OCI-LY1 (cell line): ENCODE results near the gene APOBEC2.
A peak's percentile ranks its signal among the peaks of the same experiment; 100 is the strongest.

ENCODE experiments used
- H2AFZ ChIP-seq: fragments of 200-600 bp; sonication (generic), shearing (Covaris generic); 2 replicates; pipeline ENCODE4 v1.6.0; 2014; ENCODE audit warnings: antibody characterized with exemption, mild to moderate bottlenecking, low read length
- H3F3A ChIP-seq: fragments of 200-600 bp; sonication (generic), shearing (Covaris generic); 2 replicates; pipeline ENCODE4 v1.6.0; 2014; ENCODE audit warnings: mild to moderate bottlenecking, antibody characterized with exemption, low read length, moderate library complexity; ENCODE audit not compliant: insufficient read depth
- H3K27ac ChIP-seq: fragments of 200-600 bp; sonication (generic); 2 replicates; pipeline ENCODE4 v1.5.1; 2014; ENCODE audit warnings: low read length, mixed run types, mild to moderate bottlenecking, low read depth; ENCODE audit not compliant: poor library complexity, severe bottlenecking
- H3K27me3 ChIP-seq: fragments of 200-600 bp; sonication (generic); 2 replicates; pipeline ENCODE4 v1.6.0; 2014; ENCODE audit warnings: antibody characterized with exemption, mild to moderate bottlenecking, low read length, moderate library complexity; ENCODE audit not compliant: insufficient read depth
- H3K36me3 ChIP-seq: fragments of 200-600 bp; sonication (generic); 2 replicates; pipeline ENCODE4 v1.6.1; 2014; ENCODE audit warnings: mild to moderate bottlenecking, antibody characterized with exemption, low read length, moderate library complexity, mixed read lengths; ENCODE audit not compliant: insufficient read depth
- H3K4me1 ChIP-seq: fragments of 200-600 bp; sonication (generic); 2 replicates; pipeline ENCODE4 v1.5.1; 2014; ENCODE audit warnings: mild to moderate bottlenecking, low read length, moderate library complexity; ENCODE audit not compliant: insufficient read depth, severe bottlenecking
- H3K4me2 ChIP-seq: fragments of 200-600 bp; sonication (generic), shearing (Covaris generic); 2 replicates; pipeline ENCODE4 v1.6.1; 2014; ENCODE audit warnings: low read length
- H3K4me3 ChIP-seq: fragments of 200-600 bp; sonication (generic); 2 replicates; pipeline ENCODE4 v1.5.1; 2014; ENCODE audit warnings: low read length, low read depth, mild to moderate bottlenecking, mixed read lengths; ENCODE audit not compliant: poor library complexity, severe bottlenecking
- H3K79me2 ChIP-seq: fragments of 200-600 bp; shearing (Covaris generic); 2 replicates; pipeline ENCODE4 v1.6.1; 2016; ENCODE audit warnings: mixed run types, low read length, mixed read lengths; ENCODE audit not compliant: insufficient read depth
- H3K9ac ChIP-seq: fragments of 200-600 bp; sonication (generic), shearing (Covaris generic); 2 replicates; pipeline ENCODE4 v1.6.1; 2014; ENCODE audit warnings: mild to moderate bottlenecking, low read length, mixed read lengths
- H3K9me2 ChIP-seq: fragments of 200-600 bp; sonication (generic), shearing (Covaris generic); 2 replicates; pipeline ENCODE4 v1.6.1; 2014; ENCODE audit warnings: low read depth, mild to moderate bottlenecking, low read length, mixed read lengths
- H3K9me3 ChIP-seq: fragments of 200-600 bp; shearing (Covaris generic); 2 replicates; pipeline ENCODE4 v1.6.1; 2014; ENCODE audit warnings: low read length, mixed read lengths
- H4K20me1 ChIP-seq: fragments of 200-600 bp; sonication (generic), shearing (Covaris generic); 2 replicates; pipeline ENCODE4 v1.6.0; 2016; ENCODE audit warnings: mild to moderate bottlenecking, low read length; ENCODE audit not compliant: insufficient read depth
- EZH2 ChIP-seq: fragments of 200-600 bp; sonication (generic), shearing (Covaris generic); IDR thresholded peaks from 2 replicates; pipeline ENCODE4 v1.8.0; 2017; ENCODE audit warnings: borderline replicate concordance, mixed run types, mild to moderate bottlenecking, antibody characterized with exemption, low read length, moderate library complexity, mixed read lengths
- TF ChIP-seq, protein P1 (sequence below): fragments of 200-600 bp; sonication (generic), shearing (Covaris generic); IDR thresholded peaks from 2 replicates; pipeline ENCODE4 v1.5.1; 2017; ENCODE audit warnings: mild to moderate bottlenecking, antibody characterized with exemption, low read length, moderate library complexity, mixed read lengths

The APOBEC2 gene

DNA sequence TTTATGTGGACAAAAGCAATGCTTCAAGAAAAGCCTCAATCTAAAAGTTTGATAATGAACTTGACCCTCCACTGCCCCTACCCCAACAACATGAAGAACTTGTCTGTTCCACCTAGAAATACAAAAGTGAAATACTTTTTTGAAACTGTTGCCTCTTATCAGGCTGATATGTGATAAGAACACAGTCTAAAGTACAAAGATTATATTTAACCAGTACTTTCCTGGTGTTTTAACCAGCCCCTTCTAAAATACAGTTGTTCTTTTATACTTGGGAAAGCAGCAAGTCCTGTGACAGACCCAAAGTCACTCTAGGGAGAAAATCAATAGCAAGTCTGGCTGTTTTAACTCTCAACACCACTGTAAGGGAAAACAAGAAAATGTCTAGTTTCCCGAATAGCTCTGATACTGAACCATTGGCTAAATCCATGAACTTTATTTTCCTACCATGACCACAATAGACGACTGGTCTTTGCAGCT, 12.6 kb downstream of the APOBEC2 start:
- TF ChIP-seq, protein P1, sequence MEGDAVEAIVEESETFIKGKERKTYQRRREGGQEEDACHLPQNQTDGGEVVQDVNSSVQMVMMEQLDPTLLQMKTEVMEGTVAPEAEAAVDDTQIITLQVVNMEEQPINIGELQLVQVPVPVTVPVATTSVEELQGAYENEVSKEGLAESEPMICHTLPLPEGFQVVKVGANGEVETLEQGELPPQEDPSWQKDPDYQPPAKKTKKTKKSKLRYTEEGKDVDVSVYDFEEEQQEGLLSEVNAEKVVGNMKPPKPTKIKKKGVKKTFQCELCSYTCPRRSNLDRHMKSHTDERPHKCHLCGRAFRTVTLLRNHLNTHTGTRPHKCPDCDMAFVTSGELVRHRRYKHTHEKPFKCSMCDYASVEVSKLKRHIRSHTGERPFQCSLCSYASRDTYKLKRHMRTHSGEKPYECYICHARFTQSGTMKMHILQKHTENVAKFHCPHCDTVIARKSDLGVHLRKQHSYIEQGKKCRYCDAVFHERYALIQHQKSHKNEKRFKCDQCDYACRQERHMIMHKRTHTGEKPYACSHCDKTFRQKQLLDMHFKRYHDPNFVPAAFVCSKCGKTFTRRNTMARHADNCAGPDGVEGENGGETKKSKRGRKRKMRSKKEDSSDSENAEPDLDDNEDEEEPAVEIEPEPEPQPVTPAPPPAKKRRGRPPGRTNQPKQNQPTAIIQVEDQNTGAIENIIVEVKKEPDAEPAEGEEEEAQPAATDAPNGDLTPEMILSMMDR: no peak
- TF ChIP-seq EZH2: no peak
- Histone ChIP-seq H3K79me2 (no peaks in the 10 kb centered on the region), H4K20me1 (no peaks in the 10 kb centered on the region), H3K27me3 (no peaks in the 10 kb centered on the region), H3F3A (no peaks in the 10 kb centered on the region), H3K27ac (no peak overlapping the region), H3K4me2 (no peak overlapping the region), H3K36me3 (peaks cover 34% of the 10 kb centered on the region), H3K9me2 (no peaks in the 10 kb centered on the region), H3K4me1 (peaks cover 1% of the 10 kb centered on the region), H3K9me3 (no peaks in the 10 kb centered on the region), H2AFZ (no peak overlapping the region), H3K4me3 (no peak overlapping the region), H3K9ac (no peak overlapping the region)

DNA sequence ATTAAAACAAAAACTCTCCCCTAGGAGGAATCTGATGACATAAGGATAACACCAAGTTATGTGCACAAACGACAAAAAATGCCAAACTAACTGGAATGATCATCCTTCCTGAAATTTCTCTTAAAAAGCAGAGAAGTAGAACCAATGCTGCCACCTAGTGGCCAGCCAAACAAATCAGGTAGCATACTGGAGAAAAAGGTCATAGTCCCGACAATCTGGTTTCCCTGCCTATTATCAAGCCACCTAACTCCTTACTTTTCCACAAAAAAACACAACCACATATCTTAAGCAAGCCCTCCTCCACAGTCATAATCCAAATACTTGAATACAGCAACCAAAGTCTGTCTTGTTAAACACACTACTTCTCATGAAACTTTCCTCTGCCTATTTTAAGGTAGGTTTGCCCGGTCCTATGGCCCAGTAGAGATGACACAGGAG, 13.9 kb downstream of the APOBEC2 start:
- no peaks in the 10 kb centered on the region for H3K9me2 ChIP-seq
- H3K9me3 ChIP-seq: no peaks in the 10 kb centered on the region
- H3K4me2 ChIP-seq: no peak overlapping the region
- H2AFZ ChIP-seq: no peak overlapping the region
- H3K27me3 ChIP-seq: no peaks in the 10 kb centered on the region
- no peaks in the 10 kb centered on the region for H4K20me1 ChIP-seq
- TF ChIP-seq, protein P1: peak; percentile 87
- TF ChIP-seq EZH2: no peak
- H3K27ac ChIP-seq: no peak overlapping the region
- H3K9ac ChIP-seq: no peak overlapping the region
- peaks cover 33% of the 10 kb centered on the region for H3K36me3 ChIP-seq
- H3K4me3 ChIP-seq: no peak overlapping the region
- no peaks in the 10 kb centered on the region for H3K79me2 ChIP-seq
- peaks cover 11% of the 10 kb centered on the region for H3K4me1 ChIP-seq
- no peaks in the 10 kb centered on the region for H3F3A ChIP-seq

DNA sequence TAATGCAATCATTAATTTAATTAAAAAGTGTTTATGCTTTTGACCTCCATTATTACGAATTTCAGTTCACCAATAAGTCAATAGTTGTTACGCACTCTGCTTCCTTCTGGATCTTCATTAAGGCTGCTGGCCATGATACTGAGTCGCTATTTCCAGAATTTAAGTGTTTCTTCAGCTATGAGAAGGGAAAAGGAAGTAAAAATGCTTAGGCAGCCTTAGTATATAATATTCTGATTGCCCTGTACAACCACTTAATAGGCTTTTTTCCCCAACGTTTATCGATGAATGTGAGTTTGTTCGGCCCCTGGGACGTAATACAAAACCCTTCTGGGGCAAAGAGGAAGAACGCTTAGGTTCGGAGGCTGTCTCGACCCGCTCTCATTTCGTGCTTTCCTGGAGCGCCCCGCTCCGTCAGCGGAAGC, 18.5 kb downstream of the APOBEC2 start:
- Histone ChIP-seq H4K20me1 (no peaks in the 10 kb centered on the region), H3K36me3 (peaks cover 6% of the 10 kb centered on the region; the same call in 1 of the 2 replicates), H3K9me2 (no peaks in the 10 kb centered on the region), H3K9ac (peak overlapping the region; percentile 87), H3F3A (no peaks in the 10 kb centered on the region), H2AFZ (no peak overlapping the region), H3K9me3 (no peaks in the 10 kb centered on the region), H3K4me2 (peak overlapping the region; percentile 86), H3K27me3 (no peaks in the 10 kb centered on the region), H3K4me1 (peaks cover 37% of the 10 kb centered on the region), H3K27ac (peak overlapping the region; percentile 91), H3K4me3 (peak overlapping the region; percentile 97), H3K79me2 (peaks cover 33% of the 10 kb centered on the region)
- TF ChIP-seq EZH2: no peak
- TF ChIP-seq, protein P1: no peak
